Endothelial cell of umbilical vein (primary cell): ENCODE results near the gene SNRPD2. TPM values are rescaled to one million over a fixed set of nuclear protein-coding genes. Genes with fewer than 3 reads are reported as not detected.

Experiments used
- BruUV-seq: library from RNA; stranded (reverse); fragments of 400-500 nt; replicated peaks from 2 replicates; lab custom pipeline; 2021; lab: Mats Ljungman, UMichigan
- CTCF ChIA-PET: fragments of 300-600, 350-600 bp; sonication (Branson Sonifier 250); formaldehyde crosslinking; loops from one replicate; lab custom pipeline; 2021; ENCODE audit warnings: antibody characterized with exemption, inconsistent platforms; lab: Charles Lee
- POLR2A ChIA-PET: fragments of 300-600, 350-600 bp; sonication (Branson Sonifier 250); formaldehyde crosslinking; loops from one replicate; lab custom pipeline; 2021; ENCODE audit warnings: antibody characterized with exemption, inconsistent platforms; lab: Charles Lee
- DNase-seq: peaks from one replicate; pipeline ENCODE4 v3.0.0-alpha.2; 2011; ENCODE audit warnings: low read depth, low spot score
- FAIRE-seq: peaks from 2 replicates; lab custom pipeline; 2011; peaks lifted over from hg19 to GRCh38; lab: Jason Lieb, UNC
- H2AFZ ChIP-seq: 2 replicates; pipeline ENCODE4 v1.6.0; 2012; ENCODE audit warnings: low read depth, low read length, control low read depth, inconsistent platforms
- H3K27ac ChIP-seq: 2 replicates; pipeline ENCODE4 v1.5.1; 2011; ENCODE audit warnings: low read depth, mild to moderate bottlenecking, control low read depth, low read length, moderate library complexity; ENCODE audit not compliant: insufficient read depth
- H3K27me3 ChIP-seq, 2 experiments: 2 replicates each; pipeline versions ENCODE4 v1.6.0 to v1.6.1; 2011; ENCODE audit warnings: low read length in 2 of 2, mixed read lengths in 1 of 2; ENCODE audit not compliant: control insufficient read depth in 2 of 2, insufficient read depth in 2 of 2
- H3K36me3 ChIP-seq, 2 experiments: 2 replicates in 1 of 2; 3 replicates in 1 of 2; pipeline ENCODE4 v1.5.1; 2011; ENCODE audit warnings: low read length in 2 of 2, mild to moderate bottlenecking in 1 of 2, moderate library complexity in 1 of 2; ENCODE audit not compliant: control insufficient read depth in 2 of 2, insufficient read depth in 2 of 2; ENCODE audit errors: extremely low read depth in 1 of 2
- H3K4me1 ChIP-seq: 3 replicates; pipeline ENCODE4 v1.5.1; 2011; ENCODE audit warnings: mild to moderate bottlenecking, low read length; ENCODE audit not compliant: control insufficient read depth, insufficient read depth; ENCODE audit errors: extremely low read depth
- H3K4me2 ChIP-seq: 2 replicates; pipeline ENCODE4 v1.6.1; 2011; ENCODE audit warnings: low read length, control low read depth, mixed read lengths; ENCODE audit not compliant: insufficient read depth
- H3K4me3 ChIP-seq, 3 experiments: fragments of 200-600 bp in 1 of 3; sonication (generic), shearing (Covaris generic) in 1 of 3; replicated peaks in 1 of 3; 2 replicates each; pipeline ENCODE4 v1.5.1; 2011 to 2016; ENCODE audit warnings: control low read depth in 3 of 3, low read length in 3 of 3, mild to moderate bottlenecking in 2 of 3, inconsistent platforms in 1 of 3, low read depth in 1 of 3, moderate library complexity in 1 of 3; ENCODE audit not compliant: insufficient read depth in 1 of 3
- H3K79me2 ChIP-seq: 2 replicates; pipeline ENCODE4 v1.6.0; 2012; ENCODE audit warnings: low read length, inconsistent platforms; ENCODE audit not compliant: control insufficient read depth, insufficient read depth
- H3K9ac ChIP-seq: replicated peaks from 2 replicates; pipeline ENCODE3; 2011; ENCODE audit warnings: low read length, control low read depth; ENCODE audit not compliant: insufficient read depth; ENCODE audit errors: extremely low read depth
- H3K9me1 ChIP-seq: replicated peaks from 3 replicates; pipeline ENCODE4 v1.6.0; 2011; ENCODE audit warnings: mild to moderate bottlenecking, low read length; ENCODE audit not compliant: control insufficient read depth, insufficient read depth; ENCODE audit errors: extremely low read depth
- H3K9me3 ChIP-seq: replicated peaks from 2 replicates; pipeline ENCODE4 v1.5.1; 2012; ENCODE audit warnings: low read length, inconsistent platforms; ENCODE audit not compliant: control insufficient read depth, insufficient read depth
- H4K20me1 ChIP-seq: replicated peaks from 2 replicates; pipeline ENCODE3; 2011; ENCODE audit warnings: mild to moderate bottlenecking, low read length; ENCODE audit not compliant: control insufficient read depth, insufficient read depth; ENCODE audit errors: extremely low read depth
- CTCF ChIP-seq, 2 donors: IDR thresholded peaks; 1 replicate in 1 of 2; 2 replicates in 1 of 2; pipeline ENCODE4 v1.5.1; 2011; ENCODE audit warnings: low read length in 2 of 2, mild to moderate bottlenecking in 2 of 2, moderate library complexity in 2 of 2, control low read depth in 1 of 2, inconsistent platforms in 1 of 2, low read depth in 1 of 2; ENCODE audit not compliant: insufficient read depth in 1 of 2; ENCODE audit errors: extremely low read depth in 1 of 2
- EZH2 ChIP-seq: IDR thresholded peaks from 2 replicates; pipeline ENCODE4 v1.6.1; 2012; ENCODE audit warnings: borderline replicate concordance, low read depth, mild to moderate bottlenecking, moderate library complexity, low read length, inconsistent platforms; ENCODE audit not compliant: severe bottlenecking
- FOS ChIP-seq: IDR thresholded peaks from 2 replicates; pipeline ENCODE4 v1.6.1; 2011; ENCODE audit warnings: mild to moderate bottlenecking, low read length, moderate library complexity, borderline replicate concordance; ENCODE audit not compliant: insufficient read depth
- GATA2 ChIP-seq: IDR thresholded peaks from 2 replicates; pipeline ENCODE4 v1.7.0; 2011; ENCODE audit warnings: low read depth, mild to moderate bottlenecking, moderate library complexity, mixed read lengths, low read length; ENCODE audit not compliant: insufficient read length, insufficient read depth
- JUN ChIP-seq: IDR thresholded peaks from 2 replicates; pipeline ENCODE4 v1.6.1; 2011; ENCODE audit warnings: borderline replicate concordance, low read depth; ENCODE audit not compliant: insufficient read length, insufficient read depth
- MAX ChIP-seq: IDR thresholded peaks from 2 replicates; pipeline ENCODE4 v1.6.1; 2011; ENCODE audit not compliant: insufficient read depth, insufficient read length
- MYC ChIP-seq: IDR thresholded peaks from one replicate; pipeline ENCODE4 v1.6.1; 2011; ENCODE audit warnings: mild to moderate bottlenecking, low read depth, low read length
- POLR2A ChIP-seq: IDR thresholded peaks from 2 replicates; pipeline ENCODE4 v1.6.1; 2012; ENCODE audit warnings: low read depth, mild to moderate bottlenecking, control low read depth, low read length
- POLR2AphosphoS5 ChIP-seq: IDR thresholded peaks from 2 replicates; pipeline ENCODE4 v1.6.1; 2012; ENCODE audit warnings: low read depth, mild to moderate bottlenecking, control low read depth, low read length, moderate library complexity; ENCODE audit not compliant: insufficient read depth
- dilution Hi-C: fragments of 300-500 bp; cut with MboI; formaldehyde crosslinking; loops from one replicate; pipeline ENCODE4 v1.15.0; 2019; ENCODE audit warnings: low sequenced_read_pairs; ENCODE audit not compliant: extremely low pct_ligation_motif_present
- intact Hi-C: fragments of 100-400 bp; cut with micrococcal nuclease; formaldehyde crosslinking; loops from one replicate; pipeline ENCODE4 v1.10.0; 2022
- polyA plus RNA-seq, 4 experiments: library from polyadenylated mRNA; depleted of rRNA in 3 of 4; stranded (reverse) in 3 of 4; unstranded in 1 of 4; fragments of >200 nt; gene quantifications; 2 replicates each; pipeline versions ENCODE4 v1.2.1 to v1.2.3, GENCODE V29; 2011 to 2012; ENCODE audit warnings: missing spikeins in 1 of 4
- total RNA-seq: library from RNA; stranded (reverse); gene quantifications from 2 replicates; pipeline ENCODE4 v1.2.3, GENCODE V29; 2021

Gene SNRPD2
- total and polyA plus RNA-seq, 2 donors (not counting 3 experiments of a cell fraction or from before 2014, with no cell fraction given): 512 to 519 TPM

- Histone ChIP-seq H3K4me1 (peaks cover 7% of the 10 kb centered on the region), H3K27me3 (no peaks in the 10 kb centered on the region), H3K4me3 (no peak overlapping the region), H3K9ac (no peak overlapping the region), H2AFZ (no peak overlapping the region), H3K79me2 (peaks cover 26% of the 10 kb centered on the region), H4K20me1 (no peaks in the 10 kb centered on the region), H3K9me3 (no peaks in the 10 kb centered on the region), H3K36me3 (peaks cover 0 to 13% of the 10 kb centered on the region in 2 experiments), H3K9me1 (no peaks in the 10 kb centered on the region), H3K27ac (no peak overlapping the region), H3K4me2 (no peak overlapping the region)
- FAIRE-seq: no peak
- dilution Hi-C loops: no loop called here
- BruUV-seq: no TSS peak
- ChIA-PET CTCF (interaction anchor here (2.0 kb wide), 1 partner anchor 19 kb away, joined by 10 read pairs; the partner anchor contains the start of gene QPCTL), POLR2A (no interaction called here)
- no peak for DNase-seq
- intact Hi-C loops: no loop called here
- TF ChIP-seq MYC (no peak), MAX (no peak), POLR2AphosphoS5 (no peak), GATA2 (no peak), FOS (no peak), POLR2A (no peak), JUN (no peak), CTCF (IDR thresholded peaks at IDR 0.05; ENCODE audit: extremely low read depth in 1 of 2, insufficient read depth in 1 of 2, low read depth in 1 of 2, low read length in 2 of 2) (no peak), EZH2 (no peak)
Measured at GRCh38 chr19:45711851-45712698, 20.3 kb upstream of the SNRPD2 start.
